ENCODE results near the gene SUGCT.

DNA sequence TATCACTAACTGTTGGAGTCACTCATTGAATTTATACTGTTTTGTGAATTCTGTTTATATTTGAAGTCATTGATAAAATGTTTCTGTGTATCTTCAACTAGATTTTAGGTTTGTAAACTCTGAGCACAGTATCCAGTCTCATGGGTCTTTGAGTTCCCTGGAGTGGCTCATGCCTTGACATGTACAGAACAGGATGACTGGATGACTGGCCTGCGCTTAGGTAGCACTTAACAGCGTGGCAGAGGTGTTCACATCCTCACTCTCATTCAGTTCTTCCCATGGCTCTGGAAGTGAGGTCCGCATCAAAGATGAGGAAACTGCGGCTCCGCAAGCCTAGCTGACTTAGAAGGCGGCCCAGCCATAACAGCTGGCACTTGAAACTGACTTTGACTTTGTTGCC lies 576.9 kb downstream of the SUGCT start:
- TF ChIP-seq, protein P1, sequence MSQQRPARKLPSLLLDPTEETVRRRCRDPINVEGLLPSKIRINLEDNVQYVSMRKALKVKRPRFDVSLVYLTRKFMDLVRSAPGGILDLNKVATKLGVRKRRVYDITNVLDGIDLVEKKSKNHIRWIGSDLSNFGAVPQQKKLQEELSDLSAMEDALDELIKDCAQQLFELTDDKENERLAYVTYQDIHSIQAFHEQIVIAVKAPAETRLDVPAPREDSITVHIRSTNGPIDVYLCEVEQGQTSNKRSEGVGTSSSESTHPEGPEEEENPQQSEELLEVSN (IDR thresholded peaks at IDR 0.05) = no peak
- TF ChIP-seq CTCF (IDR thresholded peaks at IDR 0.05; ENCODE audit: control extremely low read depth in 1 of 3, insufficient read depth in 1 of 3, low read depth in 1 of 3, low read length in 3 of 3) = no peak
- no peak for TF ChIP-seq SIN3A (conservative IDR thresholded peaks at IDR 0.05 in 1 of 2, IDR thresholded peaks at IDR 0.05 in 1 of 2; ENCODE audit: low read depth in 1 of 2, low read length in 2 of 2)
- no peak for TF ChIP-seq RAD21 (IDR thresholded peaks at IDR 0.05 in 1 of 2, conservative IDR thresholded peaks at IDR 0.05 in 1 of 2; ENCODE audit: low read depth in 2 of 2, low read length in 2 of 2)
- no peak for TF ChIP-seq EZH2 (IDR thresholded peaks at IDR 0.05; ENCODE audit: low read depth, low read length, severe bottlenecking)
- no peak for TF ChIP-seq ZNF274 (IDR thresholded peaks at IDR 0.05; ENCODE audit: borderline replicate concordance, extremely low read depth, low read length)
- TF ChIP-seq TAF1 (IDR thresholded peaks at IDR 0.05; ENCODE audit: low read depth, low read length) = no peak
